ENCODE data around the gene ADORA2B.
"Not testable (repeated sequence)": the region's sequence is repeated elsewhere in the genome, so short reads cannot be mapped to it uniquely, and the experiment has no call there.

The ADORA2B gene

DNA sequence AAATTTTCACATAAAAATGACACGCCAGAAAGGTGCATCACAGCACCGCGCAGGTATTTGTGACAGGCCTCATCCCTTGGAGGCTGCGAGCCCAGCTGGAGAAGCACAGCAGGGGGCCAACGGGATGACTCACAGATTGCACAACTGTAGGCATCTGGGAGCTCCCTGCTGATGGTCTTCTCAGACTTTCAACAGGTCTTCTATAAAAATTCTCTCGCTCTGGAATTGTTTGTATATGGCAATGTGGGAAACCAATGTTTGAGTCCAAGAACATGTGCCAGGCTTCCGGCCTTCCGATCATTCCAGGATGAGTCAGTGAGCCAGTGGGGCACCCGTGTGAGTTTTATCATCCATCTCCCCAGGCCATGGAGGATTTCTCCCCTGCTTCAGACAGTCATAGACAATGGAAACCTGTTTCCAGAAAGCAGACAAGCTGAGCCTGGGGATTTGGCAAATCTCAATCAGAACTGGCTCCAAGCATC, 24.1 kb upstream of the ADORA2B start:
- DNase-seq (ENCODE audit: insufficient read length, low spot score) (no peak), FAIRE-seq (no peak)

DNA sequence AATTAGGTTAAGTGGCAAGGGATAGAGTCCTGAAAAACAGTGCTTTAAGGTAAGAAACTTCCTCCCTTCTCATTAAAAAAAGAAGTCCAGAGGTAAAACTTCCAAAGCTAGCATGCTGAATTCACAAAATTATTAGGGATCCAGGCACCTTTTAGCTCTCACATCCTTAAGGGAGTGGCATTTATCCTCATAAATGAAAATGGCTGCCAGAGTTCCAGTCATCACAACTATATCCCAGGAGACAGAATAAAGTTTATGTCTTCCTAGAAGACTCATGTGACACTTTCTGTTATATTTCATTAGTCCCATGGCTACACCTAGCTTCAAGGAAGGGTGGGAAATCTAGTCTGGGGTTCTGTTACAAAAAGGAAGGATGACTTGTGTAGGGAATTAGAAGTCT, 23.3 kb upstream of the ADORA2B start:
- DNase-seq (ENCODE audit: insufficient read length, low spot score) = no peak
- FAIRE-seq = no peak

DNA sequence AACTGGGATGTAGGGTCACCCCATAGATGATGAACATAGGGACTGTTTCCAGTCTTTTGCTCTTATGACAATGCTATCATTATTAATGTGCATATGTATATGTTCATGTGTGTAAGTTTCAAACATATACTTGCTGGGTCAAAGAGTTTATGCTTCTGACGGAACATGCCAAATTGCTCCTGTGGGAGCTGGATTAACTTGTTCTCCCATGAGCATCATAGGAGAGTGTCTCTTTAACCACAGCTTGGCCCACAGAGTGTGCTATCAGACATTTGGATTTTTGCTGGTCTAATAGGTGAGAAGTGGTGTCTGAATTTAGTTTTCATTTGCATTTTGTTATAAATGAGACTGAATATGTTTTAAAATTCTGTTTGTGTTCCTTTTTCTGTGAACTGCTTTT, 22.3 kb upstream of the ADORA2B start:
- DNase-seq (ENCODE audit: insufficient read length, low spot score) = no peak
- FAIRE-seq = no peak

DNA sequence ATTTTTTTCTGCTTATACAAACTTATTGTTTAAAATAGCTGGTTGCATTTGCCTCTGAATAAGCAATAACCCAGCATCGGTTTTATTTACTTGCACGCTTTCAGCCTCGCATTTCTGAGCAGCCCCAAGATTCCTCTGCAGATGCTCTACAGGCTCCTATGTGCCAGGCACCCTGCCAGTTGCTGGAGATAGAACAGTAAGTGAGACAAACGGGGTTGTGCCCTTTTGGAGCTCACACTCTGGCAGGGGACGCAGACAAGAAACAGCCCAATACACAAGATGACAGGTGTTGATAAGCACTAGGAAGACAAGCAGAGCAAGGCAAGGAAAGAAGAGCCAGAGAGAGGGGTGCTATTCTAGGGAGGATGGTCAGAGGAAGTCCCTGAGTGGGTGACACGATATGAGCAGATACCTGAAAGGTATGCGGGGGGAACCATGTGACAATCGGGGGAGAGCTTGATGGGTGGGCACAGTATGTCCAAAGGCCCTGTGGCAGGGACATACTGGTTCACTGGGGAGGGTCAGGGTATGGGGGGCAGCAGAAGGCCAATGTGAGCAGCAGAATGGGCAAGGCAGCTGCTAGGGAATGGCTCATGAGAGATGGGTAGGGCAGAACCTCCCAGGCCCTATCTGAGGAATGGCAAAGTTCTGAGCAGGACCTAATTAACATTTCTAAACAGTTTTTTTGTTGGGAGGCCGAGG, 18.7 kb upstream of the ADORA2B start:
- DNase-seq (ENCODE audit: insufficient read length, low spot score) (no peak), FAIRE-seq (no peak)

DNA sequence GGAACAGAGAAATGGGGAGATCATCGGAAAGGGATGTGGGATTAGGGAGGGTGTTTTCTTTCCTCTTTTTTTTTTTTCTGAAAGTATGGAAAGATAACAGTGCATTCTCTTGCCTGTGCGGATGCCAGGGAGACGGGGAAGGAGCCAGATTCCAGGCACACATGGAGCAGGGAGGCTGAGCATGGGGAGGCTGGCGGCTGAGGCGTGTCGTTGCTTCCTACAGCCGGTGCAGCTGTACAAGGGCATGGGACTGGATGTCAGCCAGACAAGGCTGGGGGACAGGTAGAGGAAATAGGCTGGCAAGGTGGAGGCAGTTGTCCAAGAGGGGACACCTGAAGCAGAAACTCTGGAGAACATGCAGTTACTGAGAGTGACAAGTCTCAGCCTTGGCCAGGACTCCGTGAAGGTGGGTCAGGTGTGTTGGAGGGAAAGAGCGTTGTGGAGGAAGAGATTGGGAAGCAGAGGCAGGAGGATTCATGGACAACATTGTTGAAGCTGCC, 16.6 kb upstream of the ADORA2B start:
- FAIRE-seq = no peak
- DNase-seq (ENCODE audit: insufficient read length, low spot score) = no peak

DNA sequence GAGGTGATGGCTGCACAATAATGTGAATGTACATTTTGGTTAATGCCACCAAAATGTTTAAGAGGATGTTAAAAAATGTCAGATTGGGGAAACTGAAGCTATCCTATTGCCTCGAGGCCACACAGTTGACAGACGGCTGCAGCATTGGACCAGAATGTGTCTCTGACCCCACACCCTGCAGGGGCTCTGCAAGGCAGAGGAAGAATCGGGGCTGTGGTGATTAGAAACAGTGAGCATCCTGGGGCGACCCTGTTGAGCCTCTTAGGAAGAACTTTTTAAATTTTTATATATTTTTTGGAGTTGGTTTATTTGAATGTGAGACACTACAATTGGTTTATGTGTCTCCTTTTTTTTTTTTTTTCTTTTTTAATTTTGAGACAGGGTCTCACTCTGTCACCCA, 15.0 kb upstream of the ADORA2B start:
- FAIRE-seq (no peak), DNase-seq (ENCODE audit: insufficient read length, low spot score) (no peak)

DNA sequence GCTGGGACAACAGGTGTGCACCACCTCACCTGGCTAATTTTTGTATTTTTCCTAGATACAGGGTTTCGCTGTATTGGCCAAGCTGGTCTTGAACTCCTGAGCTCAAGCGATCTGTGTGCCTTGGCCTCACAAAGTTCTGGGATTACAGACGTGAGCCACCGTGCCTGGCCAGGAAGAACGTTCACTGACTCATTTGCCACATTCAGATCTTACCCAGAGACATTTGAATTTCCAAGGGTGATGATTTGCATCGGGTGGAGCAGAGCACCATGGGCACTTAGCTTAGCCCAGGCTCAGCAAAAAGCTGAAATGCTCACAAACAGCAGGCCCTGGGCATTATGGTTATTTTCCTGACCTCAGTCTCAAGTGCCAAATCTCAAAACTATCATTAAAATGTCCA, 14.5 kb upstream of the ADORA2B start:
- FAIRE-seq = no peak
- no peak for DNase-seq (ENCODE audit: insufficient read length, low spot score)

DNA sequence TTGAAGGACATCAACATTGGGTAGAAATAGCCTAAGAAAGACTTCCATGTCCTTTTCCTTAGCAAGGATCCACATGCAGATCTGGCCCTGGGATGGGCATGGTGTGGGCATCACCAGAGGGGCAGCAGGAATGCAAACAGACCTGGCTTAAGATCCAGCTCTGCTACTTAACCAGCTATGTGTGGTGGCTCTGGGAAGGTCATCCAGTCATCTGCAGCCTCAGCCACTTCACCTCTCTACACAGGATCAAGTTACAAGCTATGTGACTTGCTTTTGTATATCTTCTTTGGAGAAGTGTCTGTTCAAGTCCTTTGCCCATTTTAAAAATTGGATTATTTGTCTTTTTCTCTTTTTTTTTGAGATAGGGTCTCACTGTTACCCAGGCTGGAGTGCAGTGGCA, 13.5 kb upstream of the ADORA2B start:
- FAIRE-seq (no peak), DNase-seq (ENCODE audit: insufficient read length, low spot score) (no peak)

DNA sequence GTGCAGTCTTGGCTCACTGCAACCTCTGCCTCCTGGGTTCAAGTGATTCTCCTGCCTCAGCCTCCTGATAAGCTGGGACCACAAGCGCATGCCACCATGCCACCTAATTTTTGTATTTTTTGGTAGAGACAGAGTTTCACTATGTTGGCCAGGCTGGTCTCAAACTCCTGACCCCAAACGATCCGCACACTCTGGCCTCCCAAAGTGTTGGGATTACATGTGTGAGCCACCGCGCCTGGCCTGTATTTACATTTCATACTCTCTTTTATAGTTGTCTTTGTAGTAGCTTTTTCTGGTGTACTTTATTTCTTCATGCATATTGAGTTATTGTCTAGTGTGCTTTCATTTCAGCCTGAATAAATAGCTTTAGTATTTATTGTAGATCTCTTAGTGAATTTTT, 10.1 kb upstream of the ADORA2B start:
- no peak for FAIRE-seq
- DNase-seq (ENCODE audit: insufficient read length, low spot score) = no peak

DNA sequence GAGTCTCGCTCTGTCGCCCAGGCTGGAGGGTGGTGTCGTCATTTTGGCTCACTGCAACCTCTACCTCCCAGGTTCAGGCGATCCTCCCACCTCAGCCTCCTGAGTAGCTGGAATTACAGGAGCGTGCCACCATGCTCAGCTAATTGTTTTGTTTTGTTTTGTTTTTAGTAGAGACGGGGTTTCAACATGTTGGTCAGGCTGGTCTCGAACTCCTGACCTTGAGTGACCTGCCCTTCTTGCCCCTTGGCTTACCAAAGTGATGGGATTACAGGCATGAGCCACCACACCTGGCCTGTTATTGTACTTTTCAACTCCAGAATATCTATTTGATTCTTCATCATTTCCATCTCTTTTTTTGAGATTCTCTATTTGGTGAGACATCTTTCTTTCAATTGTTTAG, 9.0 kb upstream of the ADORA2B start:
- FAIRE-seq = no peak
- no peak for DNase-seq (ENCODE audit: insufficient read length, low spot score)

DNA sequence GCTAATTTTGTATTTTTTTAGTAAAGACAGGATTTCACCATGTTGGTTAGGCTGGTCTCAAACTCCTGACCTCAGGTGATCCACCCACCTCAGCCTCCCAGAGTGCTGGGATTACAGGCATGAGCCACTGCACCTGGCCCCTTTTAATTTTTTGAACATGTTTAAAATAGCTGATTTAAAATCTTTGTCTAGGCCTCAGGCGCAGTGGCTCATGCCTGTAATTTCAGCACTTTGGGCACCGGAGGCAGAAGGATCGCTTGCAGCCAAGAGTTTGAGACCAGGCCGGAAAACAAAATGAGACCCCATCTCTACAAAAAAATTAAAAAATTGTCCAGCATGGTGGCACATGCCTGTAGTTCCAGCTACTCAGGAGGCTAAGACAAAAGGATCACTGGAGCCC, 8.4 kb upstream of the ADORA2B start:
- DNase-seq (ENCODE audit: insufficient read length, low spot score); FAIRE-seq: not testable (repeated sequence)

DNA sequence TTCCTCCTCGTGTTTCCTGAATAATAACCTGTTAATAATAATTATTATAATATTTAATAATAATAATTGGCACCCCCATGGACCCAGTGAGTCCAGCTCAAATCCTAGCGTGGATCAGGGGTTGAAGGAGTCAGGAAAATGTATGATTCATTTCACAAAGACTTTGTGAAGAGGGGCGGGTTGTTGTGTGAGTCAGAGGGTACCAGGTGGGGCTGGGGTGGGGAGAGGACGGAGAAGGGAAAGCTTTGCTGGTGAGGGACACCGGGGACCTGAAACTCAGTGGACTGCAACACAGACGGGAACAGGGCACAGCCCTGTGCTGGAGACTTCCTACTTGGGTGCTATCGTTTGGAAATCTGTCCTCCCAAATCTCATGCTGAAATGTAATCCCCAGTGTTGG, 3.1 kb upstream of the ADORA2B start:
- no peak for FAIRE-seq

DNA sequence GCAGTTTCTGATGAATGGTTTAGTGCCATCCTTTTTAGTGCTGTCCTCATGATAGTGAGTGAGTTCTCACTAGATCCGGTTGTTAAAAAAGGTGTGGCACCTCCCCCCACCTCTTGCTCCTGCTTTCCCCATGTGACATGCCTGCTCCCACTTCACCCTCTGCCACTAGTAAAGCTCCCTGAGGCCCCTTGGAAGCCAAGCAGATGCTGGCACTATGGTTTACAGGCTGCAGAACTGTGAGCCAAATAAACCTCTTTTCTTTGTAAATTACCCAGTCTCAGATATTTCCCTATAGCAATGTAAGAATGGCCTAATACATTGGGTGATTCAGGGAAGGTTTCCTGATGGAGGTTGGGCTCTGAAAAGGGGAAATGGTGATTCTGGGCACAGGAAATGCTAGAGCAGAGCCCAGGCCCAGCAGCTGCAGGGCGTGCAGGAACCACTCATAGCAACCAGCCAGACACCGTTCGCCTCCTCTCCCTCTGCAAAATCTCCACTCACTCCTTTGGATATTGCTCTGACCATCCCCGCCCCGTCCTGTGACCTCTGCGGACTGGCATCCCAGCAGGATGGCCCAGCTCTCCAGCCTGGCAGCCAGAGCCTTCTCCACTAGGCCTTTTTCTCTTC, 2.6 kb upstream of the ADORA2B start:
- FAIRE-seq (no peak), DNase-seq (ENCODE audit: insufficient read length, low spot score) (no peak)

More for the DNA sequence above, 3.1 kb upstream of the ADORA2B start:
- DNase-seq (ENCODE audit: insufficient read length, low spot score) = no peak

DNA sequence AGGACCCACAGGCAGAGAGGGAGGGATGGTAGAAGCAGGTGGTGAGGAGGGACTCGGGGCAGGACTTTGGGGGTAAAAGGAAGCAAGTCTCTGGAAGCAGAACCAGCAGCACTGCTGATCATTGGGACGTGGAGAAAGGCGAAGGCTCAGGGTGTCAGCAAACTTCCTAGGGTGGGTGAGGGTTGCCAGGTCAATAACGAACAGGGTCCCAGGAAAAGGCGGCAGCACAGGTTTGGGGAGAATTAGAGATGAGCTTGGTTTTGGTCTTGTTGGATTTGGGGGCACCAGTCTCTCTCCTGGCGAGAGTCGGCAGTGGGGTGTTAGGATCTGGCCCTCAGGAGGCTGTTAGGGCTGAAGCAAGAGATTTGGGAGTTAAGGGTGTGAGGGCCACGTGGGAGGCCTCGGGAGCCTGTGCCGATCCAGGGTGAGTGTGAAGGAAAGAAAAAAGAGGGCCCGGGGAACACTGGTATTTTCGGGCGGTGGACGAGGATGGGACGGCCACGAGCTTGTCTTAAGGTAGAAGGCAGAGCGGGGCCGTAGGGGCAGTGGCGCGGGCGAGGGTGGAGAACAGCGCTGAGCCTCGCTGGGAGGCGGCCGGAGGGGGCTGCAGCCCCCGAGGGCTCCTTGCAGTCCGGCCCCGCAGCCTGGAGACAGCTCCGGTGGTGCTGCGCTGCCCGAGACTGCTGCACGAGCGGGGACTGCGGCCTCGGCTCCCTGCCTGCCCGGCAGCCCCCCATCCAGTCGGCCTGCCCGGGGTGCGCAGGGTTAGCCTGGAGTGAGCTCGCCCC, 765 bp upstream of the ADORA2B start:
- FAIRE-seq = no peak
- no peak for DNase-seq (ENCODE audit: insufficient read length, low spot score)

DNA sequence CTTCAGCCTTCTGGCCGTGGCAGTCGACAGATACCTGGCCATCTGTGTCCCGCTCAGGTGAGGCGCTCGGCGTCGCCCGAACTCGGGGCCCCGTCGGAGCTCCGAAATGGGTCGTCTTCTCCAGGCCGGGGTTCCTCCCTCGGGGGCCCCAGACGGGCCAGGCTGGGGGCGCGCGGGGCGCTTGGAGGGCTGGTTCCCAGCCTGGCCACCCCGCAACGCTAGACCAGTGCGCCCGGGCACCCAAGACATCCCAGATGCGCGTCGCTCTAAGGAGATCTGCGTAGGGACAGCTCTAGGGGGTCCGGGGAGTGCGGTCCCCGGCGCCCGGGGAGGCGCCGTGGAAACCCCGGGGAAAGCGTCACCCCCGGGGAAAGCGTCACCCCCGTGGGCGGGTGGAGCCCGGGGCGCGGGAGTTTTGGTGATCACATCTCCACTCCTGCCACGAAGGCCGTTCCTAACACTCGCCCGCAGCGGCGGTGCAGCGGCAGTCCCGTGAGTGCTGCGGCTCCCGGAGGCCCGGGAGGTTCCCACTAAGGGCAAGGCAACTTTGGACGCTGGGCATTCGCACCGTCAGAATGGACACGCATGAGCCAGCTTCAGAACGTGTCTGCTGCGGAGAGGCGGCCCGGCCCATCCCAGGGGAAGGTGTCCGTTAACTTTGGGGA, 729 bp downstream of the ADORA2B start:
- DNase-seq (ENCODE audit: insufficient read length, low spot score) (no peak), FAIRE-seq (no peak)

DNA sequence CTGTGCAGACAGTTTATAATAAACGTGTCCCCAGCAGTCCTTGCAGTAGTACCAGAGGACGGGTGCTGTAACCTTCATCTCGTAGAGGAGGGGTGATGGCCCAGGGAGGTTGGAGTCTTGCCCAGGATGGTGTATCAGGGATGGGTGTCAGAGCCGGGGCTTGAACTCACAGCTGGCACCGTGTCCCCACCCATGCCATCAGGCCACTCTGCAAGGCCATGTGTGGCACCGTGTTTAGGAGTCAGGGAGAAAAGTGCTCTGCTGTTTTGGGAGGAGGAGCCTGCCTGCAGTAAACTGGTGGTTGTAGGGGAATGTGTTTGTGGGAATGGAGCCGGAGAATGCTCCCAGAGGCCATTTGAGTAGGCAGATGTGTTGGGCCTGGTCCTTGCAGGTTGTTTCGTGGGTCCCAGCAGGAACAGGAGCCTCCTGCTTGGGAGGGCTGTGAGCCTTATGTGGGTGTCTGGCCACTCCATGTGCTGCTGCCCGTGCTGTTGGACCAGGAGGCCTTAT, 1.7 kb downstream of the ADORA2B start:
- DNase-seq (ENCODE audit: insufficient read length, low spot score) = no peak
- no peak for FAIRE-seq

DNA sequence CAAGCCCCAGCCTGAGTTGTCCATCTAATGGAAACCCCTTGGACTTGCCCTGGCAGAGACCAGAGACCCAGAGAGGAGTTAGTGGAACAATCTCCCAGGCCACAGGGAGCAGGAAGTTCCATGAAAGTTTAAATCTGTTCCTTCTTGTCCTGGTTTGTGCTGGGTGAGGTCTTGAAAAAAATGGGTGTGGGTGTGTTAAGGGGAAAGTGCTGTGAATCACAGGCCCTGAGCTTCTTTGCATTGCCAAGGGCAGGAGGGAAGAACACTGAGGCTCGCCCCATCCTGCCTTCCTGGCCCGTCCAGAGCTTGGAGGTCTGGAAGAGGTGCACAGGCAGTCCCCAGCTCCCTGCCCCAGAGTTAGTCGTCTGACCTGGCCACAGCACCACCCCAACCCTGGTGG, 2.3 kb downstream of the ADORA2B start:
- FAIRE-seq = no peak

DNA sequence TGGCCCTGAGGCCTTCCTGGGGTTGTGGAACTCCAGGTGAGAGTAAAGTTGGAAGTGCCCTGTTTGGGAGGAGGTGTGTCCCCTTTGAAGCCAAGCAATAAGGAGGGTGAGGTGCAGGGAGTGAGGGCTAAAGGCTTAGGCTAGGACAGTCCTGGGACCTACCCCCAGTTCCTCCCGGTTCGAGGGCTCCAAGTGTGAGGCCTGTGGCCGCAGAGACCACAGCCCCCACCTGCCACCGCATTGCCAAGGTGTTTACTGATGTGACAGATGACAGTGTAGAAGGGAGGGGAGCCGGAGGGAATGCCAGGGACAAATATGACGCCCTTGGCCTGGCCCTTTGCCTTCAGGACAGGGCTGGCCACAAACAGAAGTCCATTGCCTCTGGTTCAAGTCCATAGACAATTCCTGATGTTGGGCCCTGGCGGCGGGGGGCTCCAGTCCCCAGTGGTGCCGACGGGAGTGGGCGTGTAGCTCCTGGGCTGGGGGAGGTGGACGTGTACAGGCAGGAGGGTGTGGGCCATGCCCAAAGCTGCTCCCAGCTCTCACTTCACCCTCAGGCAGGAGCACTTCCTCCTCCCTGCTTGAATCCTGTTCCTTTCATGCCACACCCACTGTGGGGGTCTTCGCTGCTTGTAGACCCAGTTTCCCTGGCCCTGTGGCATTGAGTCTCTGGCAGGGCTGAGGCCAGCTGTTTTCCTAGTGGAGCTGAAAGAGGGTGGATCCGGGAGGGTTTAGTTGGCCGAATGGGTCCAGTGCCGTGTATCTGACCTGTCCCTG, 3.2 kb downstream of the ADORA2B start:
- no peak for FAIRE-seq
- no peak for DNase-seq (ENCODE audit: insufficient read length, low spot score)

More for the DNA sequence above, 2.3 kb downstream of the ADORA2B start:
- no peak for DNase-seq (ENCODE audit: insufficient read length, low spot score)

DNA sequence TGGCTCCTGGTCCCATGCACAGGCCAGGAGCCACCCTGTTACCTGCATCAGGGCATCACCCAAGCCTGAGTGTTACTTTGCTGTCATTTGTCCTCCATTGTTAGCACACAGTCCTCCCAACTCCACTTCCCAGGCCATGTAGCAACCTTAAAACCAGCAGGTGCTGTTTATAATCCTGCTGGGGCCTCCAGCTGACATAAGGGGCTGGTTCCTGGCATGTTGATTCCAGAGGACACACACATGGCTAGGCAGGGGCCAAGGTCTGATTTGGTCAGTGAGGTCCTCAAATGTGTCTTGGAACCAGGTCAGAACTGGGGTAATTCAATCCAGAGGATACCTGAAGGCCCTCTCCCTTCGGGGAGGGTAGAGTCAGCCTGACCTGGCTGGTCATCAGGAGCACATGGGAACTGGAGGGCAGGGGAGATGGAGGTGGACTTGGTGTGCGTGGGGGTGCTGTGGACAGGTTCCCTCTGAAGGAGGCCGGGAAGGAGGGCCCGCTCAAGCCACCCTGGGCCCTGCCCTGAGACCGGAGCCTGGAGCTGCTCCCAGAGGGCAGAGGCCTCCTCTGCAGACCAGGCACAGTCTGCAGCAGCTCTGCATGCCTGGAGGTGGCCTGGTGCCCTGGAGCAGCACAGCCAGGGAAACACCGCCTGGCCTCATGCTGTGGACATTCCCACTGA, 6.6 kb downstream of the ADORA2B start:
- FAIRE-seq (no peak), DNase-seq (ENCODE audit: insufficient read length, low spot score) (no peak)

All from GM19239 (cell line).